HEK293T (cell line): ENCODE data around the gene CDC26.

Experiments
- CTCF ChIA-PET: fragments of 350-600 bp; formaldehyde crosslinking; extraction: SDS; loops from one replicate; lab custom pipeline; 2021; ENCODE audit warnings: antibody characterized with exemption, inconsistent platforms; lab: Yijun Ruan, JAX
- POLR2A ChIA-PET: fragments of 350-600 bp; formaldehyde crosslinking; extraction: SDS; loops from one replicate; lab custom pipeline; 2020; ENCODE audit warnings: antibody characterized with exemption, inconsistent platforms; lab: Yijun Ruan, JAX
- DNase-seq: peaks from one replicate; pipeline ENCODE4 v3.0.0; 2012; ENCODE audit warnings: mixed read lengths; ENCODE audit errors: extremely low spot score
- ARNT ChIP-seq: fragments of 450-650 bp; IDR thresholded peaks from 2 replicates; pipeline ENCODE4 v1.6.1; 2017; ENCODE audit warnings: mild to moderate bottlenecking
- BHLHE40 ChIP-seq: fragments of 450-650 bp; IDR thresholded peaks from 2 replicates; pipeline ENCODE4 v1.6.1; 2016; ENCODE audit warnings: mild to moderate bottlenecking, moderate library complexity, borderline replicate concordance
- CTBP1 ChIP-seq: fragments of 450-650 bp; IDR thresholded peaks from 2 replicates; pipeline ENCODE4 v1.6.1; 2016; ENCODE audit warnings: borderline replicate concordance
- ELF4 ChIP-seq: fragments of 450-650 bp; IDR thresholded peaks from 2 replicates; pipeline ENCODE4 v1.6.1; 2017; ENCODE audit warnings: antibody characterized with exemption
- FOXA1 ChIP-seq: fragments of 450-650 bp; IDR thresholded peaks from 2 replicates; pipeline ENCODE4 v1.6.1; 2016; ENCODE audit warnings: mild to moderate bottlenecking
- FOXK2 ChIP-seq: fragments of 450-650 bp; IDR thresholded peaks from 2 replicates; pipeline ENCODE4 v1.6.1; 2016; ENCODE audit warnings: mild to moderate bottlenecking
- FOXM1 ChIP-seq: fragments of 450-650 bp; IDR thresholded peaks from 2 replicates; pipeline ENCODE4 v1.6.1; 2017; ENCODE audit warnings: mild to moderate bottlenecking, borderline replicate concordance
- HDGF ChIP-seq: fragments of 450-650 bp; IDR thresholded peaks from 2 replicates; pipeline ENCODE4 v1.6.1; 2017; ENCODE audit warnings: antibody characterized with exemption, borderline replicate concordance
- L3MBTL2 ChIP-seq: fragments of 450-650 bp; conservative IDR thresholded peaks from 2 replicates; pipeline ENCODE4 v1.6.1; 2016; ENCODE audit warnings: mild to moderate bottlenecking
- LEF1 ChIP-seq: fragments of 450-650 bp; IDR thresholded peaks from 2 replicates; pipeline ENCODE4 v1.6.1; 2017; ENCODE audit warnings: mild to moderate bottlenecking, borderline replicate concordance
- NFRKB ChIP-seq: fragments of 450-650 bp; IDR thresholded peaks from 2 replicates; pipeline ENCODE4 v1.6.1; 2016; ENCODE audit warnings: mild to moderate bottlenecking, moderate library complexity
- SP1 ChIP-seq: fragments of 450-650 bp; IDR thresholded peaks from 2 replicates; pipeline ENCODE4 v1.6.1; 2017
- SUZ12 ChIP-seq: fragments of 450-650 bp; IDR thresholded peaks from 2 replicates; pipeline ENCODE4 v1.6.1; 2016; ENCODE audit warnings: mild to moderate bottlenecking
- TARDBP ChIP-seq: fragments of 450-650 bp; IDR thresholded peaks from 2 replicates; pipeline ENCODE4 v1.6.1; 2016
- ZNF384 ChIP-seq: fragments of 450-650 bp; IDR thresholded peaks from 2 replicates; pipeline ENCODE4 v1.6.1; 2016
- TF ChIP-seq, protein P1 (sequence below): fragments of 450-650 bp; IDR thresholded peaks from 2 replicates; pipeline ENCODE4 v1.6.1; 2016

Gene CDC26

GRCh38 chr9:113274474-113275156 lies 757 bp downstream of the CDC26 start:
- CTCF ChIA-PET = interaction anchor here (0.6 to 2.0 kb wide), 12 partner anchors 12 to 1034 kb away, joined by 3 to 9 read pairs (median 3); partner anchors contain the start of gene ALAD
- peak; percentile 82 for TF ChIP-seq ZNF384
- TF ChIP-seq CTBP1 = no peak
- DNase-seq = peak; percentile 55
- POLR2A ChIA-PET = interaction anchor here (0.6 to 2.4 kb wide), 29 partner anchors 10 to 518 kb away, joined by 3 to 28 read pairs (median 5); partner anchors contain the start of genes ALAD, BSPRY, C9orf43 and FKBP15

- TF ChIP-seq CTBP1 = no peak
- no peak for TF ChIP-seq ZNF384
- TF ChIP-seq ARNT = no peak
- no peak for TF ChIP-seq SP1
- TF ChIP-seq L3MBTL2 = no peak
- no peak for TF ChIP-seq FOXA1
- no peak for TF ChIP-seq NFRKB
- TF ChIP-seq SUZ12 = no peak
- no peak for DNase-seq
- ChIA-PET POLR2A (no interaction called here), CTCF (interaction anchor here (0.6 kb wide), 1 partner anchor 1599 kb away, joined by 3 read pairs; no protein-coding TSS in a partner anchor)
Measured at GRCh38 chr9:113269871-113270270, 5.5 kb downstream of the CDC26 start.

GRCh38 chr9:113269355-113269754 lies 6.0 kb downstream of the CDC26 start:
- ChIA-PET POLR2A (no interaction called here), CTCF (interaction anchor here (0.6 kb wide), 1 partner anchor 1599 kb away, joined by 3 read pairs; no protein-coding TSS in a partner anchor)
- DNase-seq = no peak
- no peak for TF ChIP-seq LEF1
- TF ChIP-seq FOXA1 = no peak
- no peak for TF ChIP-seq FOXK2

GRCh38 chr9:113267911-113268566 lies 7.3 kb downstream of the CDC26 start:
- ChIA-PET POLR2A (no interaction called here), CTCF (no interaction called here)
- TF ChIP-seq L3MBTL2 (no peak), TARDBP (no peak)
- DNase-seq = no peak

DNA sequence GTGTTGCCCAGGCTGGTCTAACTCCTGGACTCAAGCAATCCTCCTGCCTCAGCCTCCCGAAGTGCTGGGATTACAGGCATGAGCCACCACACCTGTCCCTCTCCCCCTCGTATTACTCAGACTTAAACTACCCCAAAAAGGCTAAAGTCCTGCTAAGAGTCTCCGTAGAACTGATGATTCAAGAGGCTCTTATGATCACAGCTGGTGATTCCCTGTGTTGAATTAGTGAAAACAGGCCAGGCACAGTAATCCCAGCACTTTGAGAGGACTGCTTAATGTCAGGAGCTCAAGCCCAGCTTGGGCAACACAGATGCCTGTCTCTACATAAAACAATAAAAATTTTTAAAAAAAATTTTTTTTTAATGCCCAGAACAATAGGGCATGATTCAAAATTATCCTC lies 9.2 kb downstream of the CDC26 start:
- POLR2A ChIA-PET = no interaction called here
- no peak for DNase-seq
- CTCF ChIA-PET = no interaction called here
- TF ChIP-seq SUZ12 (no peak), NFRKB (no peak), FOXM1 (no peak), ZNF384 (no peak), LEF1 (no peak), ARNT (no peak), SP1 (no peak), TARDBP (no peak), HDGF (no peak), BHLHE40 (no peak), FOXK2 (no peak), ELF4 (no peak), L3MBTL2 (no peak)
- TF ChIP-seq, protein P1, sequence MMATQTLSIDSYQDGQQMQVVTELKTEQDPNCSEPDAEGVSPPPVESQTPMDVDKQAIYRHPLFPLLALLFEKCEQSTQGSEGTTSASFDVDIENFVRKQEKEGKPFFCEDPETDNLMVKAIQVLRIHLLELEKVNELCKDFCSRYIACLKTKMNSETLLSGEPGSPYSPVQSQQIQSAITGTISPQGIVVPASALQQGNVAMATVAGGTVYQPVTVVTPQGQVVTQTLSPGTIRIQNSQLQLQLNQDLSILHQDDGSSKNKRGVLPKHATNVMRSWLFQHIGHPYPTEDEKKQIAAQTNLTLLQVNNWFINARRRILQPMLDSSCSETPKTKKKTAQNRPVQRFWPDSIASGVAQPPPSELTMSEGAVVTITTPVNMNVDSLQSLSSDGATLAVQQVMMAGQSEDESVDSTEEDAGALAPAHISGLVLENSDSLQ = no peak

DNA sequence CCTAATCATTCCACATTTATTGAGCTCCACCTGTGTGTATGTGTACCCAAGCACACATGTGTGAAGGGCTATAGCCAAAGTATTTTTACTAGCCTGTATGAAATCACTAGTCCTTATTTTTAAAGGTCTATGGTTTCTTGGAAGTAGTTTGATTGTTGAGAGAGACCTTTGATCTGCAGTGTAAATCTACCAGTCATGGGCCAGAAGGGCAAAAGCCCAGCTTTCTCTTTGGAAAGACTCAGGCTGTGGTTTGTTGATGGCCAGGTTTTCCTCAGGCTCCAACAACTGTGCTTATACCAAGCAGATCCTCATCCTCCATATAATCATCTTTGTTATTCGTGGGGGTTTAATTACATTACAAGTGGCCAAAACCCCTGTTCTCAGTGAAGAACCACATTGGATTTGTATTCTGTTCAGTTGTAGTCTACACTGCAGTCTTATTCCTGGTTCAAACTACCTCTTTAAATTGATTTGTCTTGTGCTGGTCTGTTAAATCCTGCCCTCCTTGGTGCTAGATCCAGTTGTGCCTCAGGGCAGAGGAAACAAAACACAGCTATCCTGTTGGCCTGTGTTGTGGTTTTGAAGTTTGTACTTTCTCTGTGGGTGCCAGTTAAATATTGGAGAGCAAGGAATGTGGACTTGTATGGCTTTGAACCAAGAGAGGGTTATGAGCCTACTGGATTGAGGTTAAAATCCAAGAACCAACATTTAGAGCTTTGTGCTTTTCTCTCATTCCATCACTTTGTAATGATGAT lies 13.3 kb downstream of the CDC26 start:
- POLR2A ChIA-PET = no interaction called here

More for the DNA sequence above, 13.3 kb downstream of the CDC26 start:
- TF ChIP-seq HDGF = no peak
- TF ChIP-seq, protein P1 = no peak
- TF ChIP-seq ELF4 = no peak
- TF ChIP-seq NFRKB = no peak
- no peak for TF ChIP-seq ARNT
- TF ChIP-seq FOXK2 = no peak
- no peak for TF ChIP-seq FOXM1
- TF ChIP-seq FOXA1 = no peak
- TF ChIP-seq SP1 = no peak
- TF ChIP-seq L3MBTL2 = no peak
- no peak for TF ChIP-seq ZNF384
- TF ChIP-seq LEF1 = no peak
- TF ChIP-seq CTBP1 = no peak
- no peak for TF ChIP-seq SUZ12
- no peak for DNase-seq
- CTCF ChIA-PET = interaction anchor here (1.1 kb wide), 1 partner anchor 13 kb away, joined by 3 read pairs; no protein-coding TSS in a partner anchor
